GM19099 (cell line): Measurements from ENCODE around the gene VAC14.

Source experiments
- POLR2A ChIP-seq: IDR thresholded peaks from 3 replicates; pipeline ENCODE4 v1.6.1; 2011; ENCODE audit warnings: low read depth; ENCODE audit not compliant: insufficient read length; ENCODE audit errors: extremely low read depth

Gene VAC14

GRCh38 chr16:70800781-70801480 lies at the start of gene VAC14:
TSS of gene VAC14 (minus strand) at chr16:70801158. CDS start at chr16:70800900, 258 bp downstream.
- peak; percentile 88 for TF ChIP-seq POLR2A

DNA sequence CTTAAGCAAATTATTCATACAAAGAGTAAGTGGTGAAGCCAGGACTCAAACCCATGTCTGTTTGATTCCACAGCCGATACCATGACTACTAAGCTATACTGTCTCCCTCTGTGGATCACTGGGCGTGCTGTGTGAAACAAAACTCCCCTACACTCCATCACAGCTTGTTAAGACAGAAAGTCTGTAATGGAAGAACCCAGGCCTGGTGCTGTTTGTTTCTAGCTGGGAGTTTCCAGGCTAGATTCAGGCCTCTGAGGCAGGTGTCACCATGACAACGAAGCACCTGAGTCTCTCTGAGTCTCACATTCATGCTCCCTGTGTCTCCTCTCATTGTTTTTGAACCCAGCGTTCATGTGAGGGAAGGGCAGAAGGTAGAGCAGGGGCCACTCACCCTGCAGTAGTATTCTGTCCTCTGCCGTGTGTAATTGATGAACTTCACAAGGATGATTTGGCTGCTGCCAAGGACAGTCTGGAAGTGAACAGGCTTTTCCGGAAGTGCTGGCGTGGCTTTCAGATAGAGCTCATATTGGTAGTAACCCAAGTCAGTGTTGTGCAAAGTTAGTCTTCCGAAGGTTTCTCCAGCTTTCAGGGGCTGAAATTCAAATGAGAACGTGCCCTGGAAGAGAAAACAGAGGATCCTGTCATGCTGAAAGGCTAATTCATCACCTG lies 8.6 kb upstream of the VAC14 start:
- TF ChIP-seq POLR2A: no peak

DNA sequence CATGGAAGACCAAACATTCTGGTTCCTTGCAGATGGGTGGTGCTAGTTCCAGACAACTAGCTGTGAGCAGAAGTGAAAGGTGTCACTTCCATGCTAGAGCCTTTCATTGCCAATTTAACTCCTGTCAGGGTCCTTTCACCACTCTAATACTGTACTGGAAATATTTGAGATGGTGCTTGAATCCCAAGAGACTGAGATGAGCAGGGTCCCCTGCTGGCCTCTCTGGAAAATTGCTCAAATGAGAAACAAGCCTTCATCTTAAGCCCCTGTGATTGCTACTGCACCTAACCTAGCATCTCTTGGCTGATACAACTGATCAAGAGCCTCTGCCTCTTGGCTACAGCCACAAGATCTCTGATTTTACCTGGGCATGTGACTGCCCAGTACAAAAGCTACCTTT lies 7.4 kb upstream of the VAC14 start:
- TF ChIP-seq POLR2A: no peak

GRCh38 chr16:70805787-70806186 lies 4.8 kb upstream of the VAC14 start:
- TF ChIP-seq POLR2A: no peak

GRCh38 chr16:70805380-70805779 lies 4.4 kb upstream of the VAC14 start:
- TF ChIP-seq POLR2A: no peak

- no peak for TF ChIP-seq POLR2A
Measured at GRCh38 chr16:70804734-70805169, 3.8 kb upstream of the VAC14 start.

GRCh38 chr16:70804153-70804733 lies 3.3 kb upstream of the VAC14 start:
- no peak for TF ChIP-seq POLR2A

DNA sequence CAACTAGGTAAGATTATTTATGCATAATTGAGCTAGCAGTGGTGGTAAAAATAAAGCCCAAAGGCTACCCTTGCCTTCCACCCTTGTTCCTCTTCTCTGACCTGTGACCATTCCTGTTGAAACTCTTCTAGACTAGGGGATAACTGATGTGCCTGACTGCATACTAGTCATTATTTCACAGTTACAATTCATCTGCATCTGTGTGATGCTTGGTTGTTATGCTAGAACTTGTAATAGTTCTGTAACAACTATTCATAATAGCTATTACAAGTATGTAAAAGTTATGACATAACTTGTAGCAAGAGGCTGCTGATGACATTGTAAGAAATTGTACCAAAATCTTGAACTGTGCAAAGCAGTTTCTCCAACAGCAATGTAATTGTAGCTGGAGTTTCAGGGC lies 2.4 kb upstream of the VAC14 start:
- TF ChIP-seq POLR2A: no peak

DNA sequence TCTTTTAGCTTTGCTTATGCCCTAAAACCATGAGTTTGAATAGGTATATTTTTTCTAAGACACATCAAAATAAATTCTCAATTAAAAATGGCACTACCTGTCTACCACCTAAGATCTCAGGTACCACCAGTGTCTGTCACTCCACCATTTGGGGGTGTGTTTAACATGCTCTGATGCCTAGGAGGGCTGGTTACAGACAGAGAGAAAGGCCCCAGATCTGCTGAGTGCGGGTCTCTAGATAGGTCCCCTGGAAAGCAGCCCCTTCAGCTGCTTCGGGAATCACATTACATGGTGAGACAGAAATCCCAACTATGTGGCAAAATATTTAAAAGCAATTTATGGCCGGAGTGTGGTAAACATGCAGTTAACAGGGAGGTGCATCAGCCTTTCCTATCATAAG lies 653 bp upstream of the VAC14 start:
- TF ChIP-seq POLR2A: no peak

DNA sequence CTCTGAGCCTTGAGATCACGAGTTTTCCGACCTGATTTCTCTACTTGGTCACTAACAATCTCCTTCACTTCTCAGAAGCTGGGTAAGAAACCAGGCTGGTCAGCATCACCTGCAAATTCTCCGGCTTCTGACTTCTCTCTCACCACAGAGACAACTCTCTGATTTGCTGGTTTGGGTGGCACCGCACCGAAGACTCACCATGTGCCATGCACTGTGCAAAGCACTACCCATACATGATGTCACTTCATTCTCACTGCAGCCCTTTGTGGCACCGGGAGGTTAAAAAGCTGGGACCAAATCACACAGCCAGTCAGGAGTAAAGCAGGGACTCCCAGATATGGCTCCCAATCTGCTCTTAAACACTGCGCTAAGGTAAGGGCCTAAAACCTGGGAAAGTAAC lies 647 bp downstream of the VAC14 start:
- no peak for TF ChIP-seq POLR2A

- no peak for TF ChIP-seq POLR2A
Measured at GRCh38 chr16:70796301-70796700, 4.7 kb downstream of the VAC14 start.

GRCh38 chr16:70795296-70795912 lies 5.6 kb downstream of the VAC14 start:
- TF ChIP-seq POLR2A: no peak

DNA sequence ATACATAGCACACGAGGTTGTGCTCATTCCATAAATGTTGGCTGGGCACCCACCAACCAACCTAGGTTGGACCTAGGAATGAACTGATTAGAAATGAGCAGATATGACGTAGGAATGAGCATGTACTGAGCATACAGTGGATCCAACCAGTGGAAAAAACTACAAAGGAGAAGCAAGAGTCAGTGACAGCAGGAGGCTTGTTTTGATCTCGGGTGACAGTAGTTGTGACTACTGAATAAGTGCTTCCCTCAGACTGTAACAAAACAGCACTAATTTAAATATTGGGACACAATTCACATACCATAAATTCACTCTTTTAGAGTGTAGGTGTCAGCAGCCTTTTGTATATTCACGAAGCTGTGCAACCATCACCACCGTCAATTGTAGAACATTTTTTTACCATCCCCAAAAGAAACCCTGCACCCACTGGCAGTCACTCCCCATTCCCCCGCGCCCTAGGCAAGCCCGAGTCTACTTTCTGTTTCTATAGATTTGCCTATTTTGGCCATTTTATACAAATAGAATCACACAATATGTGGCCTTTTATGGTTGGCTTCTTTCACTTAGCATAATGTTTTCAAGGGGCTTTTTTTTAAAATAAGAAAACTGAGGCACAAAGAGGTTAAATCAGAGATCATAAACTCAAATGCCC lies 7.0 kb downstream of the VAC14 start:
- no peak for TF ChIP-seq POLR2A

GRCh38 chr16:70790815-70791214 lies 10.1 kb downstream of the VAC14 start:
- TF ChIP-seq POLR2A: no peak
